Left ventricle myocardium superior (tissue), 1 donor: ENCODE data around the gene BAZ2B. TPM values are rescaled to one million over a fixed set of nuclear protein-coding genes. Genes with fewer than 3 reads are reported as not detected.
"Not testable (repeated sequence)": the region's sequence is repeated elsewhere in the genome, so short reads cannot be mapped to it uniquely, and the experiment has no call there.

Experiments used
- ATAC-seq: fragments of 200-7000 bp; cut with Tn5 transposase; one replicate; pipeline ENCODE4 v1.9.1; 2020; ENCODE audit warnings: mild to moderate bottlenecking, moderate library complexity
- DNase-seq: peaks from one replicate; pipeline ENCODE4 v3.0.0-alpha.2; 2020
- intact Hi-C: fragments of 100-400 bp; cut with micrococcal nuclease; formaldehyde crosslinking; loops from one replicate; pipeline ENCODE4 v1.11.0; 2022
- long read RNA-seq: library from polyadenylated mRNA; unstranded; transcript quantifications from one replicate; pipeline ENCODE4 v2.0.0, GENCODE V29; 2021
- total RNA-seq: library from RNA; stranded (reverse); fragmentation: NEBNext Ultra II Directional; extraction: Animal tissue kit (Norgen Biotek cat#: 25700); gene quantifications from one replicate; pipeline ENCODE4 v1.2.1, GENCODE V29; 2021
- donor health status: DM: no; HTN: yes; CAD: no; lungs with severe emphysema.

The BAZ2B gene
- total RNA-seq: 38.6 TPM
- long read RNA-seq, full-length matches to known transcripts: 1 of 23 reads
- long read RNA-seq, partial matches to known transcripts: 5 of 23 reads
- long read RNA-seq, other reads (novel, unspliced or antisense): 17 of 23 reads

- intact Hi-C loops: no loop called here
- DNase-seq (no peak), ATAC-seq (peak; percentile 64)
These were observed at the start of gene BAZ2B for GRCh38 chr2:159616286-159616701. Gene BAZ2B (minus strand): TSS chr2:159616548. CDS start chr2:159478719, 137,829 bp downstream.

- no peak for ATAC-seq
- no peak for DNase-seq
- intact Hi-C loops: no loop called here
These were observed 44.9 kb upstream of the BAZ2B start for GRCh38 chr2:159661286-159661685.

- DNase-seq: no peak
- ATAC-seq: peak; percentile 74
- intact Hi-C loops: no loop called here
These were observed 42.8 kb upstream of the BAZ2B start for GRCh38 chr2:159658881-159659873.

- ATAC-seq (no peak), DNase-seq (no peak)
- intact Hi-C loops: no loop called here
These were observed 37.6 kb upstream of the BAZ2B start for GRCh38 chr2:159653962-159654361.

GRCh38 chr2:159651884-159652283, 35.5 kb upstream of the BAZ2B start:
- intact Hi-C loops: no loop called here
- ATAC-seq (no peak), DNase-seq (no peak)

GRCh38 chr2:159650574-159650973, 34.2 kb upstream of the BAZ2B start:
- ATAC-seq: peak; percentile 21
- intact Hi-C loops: no loop called here
- DNase-seq: no peak

GRCh38 chr2:159648643-159649042, 32.3 kb upstream of the BAZ2B start:
- no peak for ATAC-seq
- DNase-seq: no peak
- intact Hi-C loops: no loop called here

- intact Hi-C loops: no loop called here
These were observed 31.3 kb upstream of the BAZ2B start for GRCh38 chr2:159647667-159648066.

GRCh38 chr2:159640176-159640575, 23.8 kb upstream of the BAZ2B start:
- no peak for ATAC-seq
- no peak for DNase-seq
- intact Hi-C loops: no loop called here

More at GRCh38 chr2:159647667-159648066, 31.3 kb upstream of the BAZ2B start:
- no peak for ATAC-seq
- no peak for DNase-seq

GRCh38 chr2:159639712-159640111, 23.4 kb upstream of the BAZ2B start:
- no peak for DNase-seq
- ATAC-seq: no peak
- intact Hi-C loops: no loop called here

- no peak for DNase-seq
- no peak for ATAC-seq
- intact Hi-C loops: no loop called here
These were observed 22.7 kb upstream of the BAZ2B start for GRCh38 chr2:159639071-159639470.

- intact Hi-C loops: no loop called here
- no peak for DNase-seq
- no peak for ATAC-seq
These were observed 21.7 kb upstream of the BAZ2B start for GRCh38 chr2:159637988-159638501.

GRCh38 chr2:159637240-159637639, 20.9 kb upstream of the BAZ2B start:
- ATAC-seq: no peak
- intact Hi-C loops: no loop called here
- no peak for DNase-seq

GRCh38 chr2:159635006-159635789, 18.9 kb upstream of the BAZ2B start:
- intact Hi-C loops: no loop called here
- DNase-seq: no peak
- ATAC-seq: peak; percentile 14

GRCh38 chr2:159633219-159633618, 16.9 kb upstream of the BAZ2B start:
- ATAC-seq (no peak), DNase-seq (no peak)
- intact Hi-C loops: no loop called here

GRCh38 chr2:159625628-159626027, 9.3 kb upstream of the BAZ2B start:
- ATAC-seq, DNase-seq, intact Hi-C loops: not testable (repeated sequence)

GRCh38 chr2:159623436-159623835, 7.1 kb upstream of the BAZ2B start:
- ATAC-seq (no peak), DNase-seq (no peak)
- intact Hi-C loops: no loop called here

- ATAC-seq (no peak), DNase-seq (no peak)
These were observed 6.6 kb upstream of the BAZ2B start for GRCh38 chr2:159622966-159623365.

GRCh38 chr2:159620796-159621195, 4.4 kb upstream of the BAZ2B start:
- intact Hi-C loops: no loop called here
- no peak for ATAC-seq

More at GRCh38 chr2:159622966-159623365, 6.6 kb upstream of the BAZ2B start:
- intact Hi-C loops: no loop called here

GRCh38 chr2:159617646-159618045, 1.3 kb upstream of the BAZ2B start:
- ATAC-seq: no peak
- intact Hi-C loops: no loop called here
- no peak for DNase-seq

More at GRCh38 chr2:159620796-159621195, 4.4 kb upstream of the BAZ2B start:
- no peak for DNase-seq
